CD14-positive monocyte (primary cell): ENCODE data around the gene SCN4A. TPM values are rescaled to one million over a fixed set of nuclear protein-coding genes. Genes with fewer than 3 reads are reported as not detected.
A peak's percentile ranks its signal among the peaks of the same experiment; 100 is the strongest.

ENCODE experiments used
- DNase-seq, 3 donors: peaks; one replicate each; pipeline ENCODE4 v3.0.0-alpha.2; 2011 to 2022
- H2AFZ ChIP-seq: 2 replicates; pipeline ENCODE4 v1.6.0; 2012; ENCODE audit warnings: mild to moderate bottlenecking, low read depth, low read length, inconsistent platforms; ENCODE audit not compliant: insufficient read depth, poor library complexity, severe bottlenecking
- H3K27ac ChIP-seq, 2 donors: 1 replicate in 1 of 2; 2 replicates in 1 of 2; pipeline ENCODE4 v1.5.1; 2012 to 2013; ENCODE audit warnings: low read length in 2 of 2, control low read depth in 1 of 2, inconsistent platforms in 1 of 2, low read depth in 1 of 2, mild to moderate bottlenecking in 1 of 2
- H3K27me3 ChIP-seq, 2 donors: one replicate each; pipeline versions ENCODE4 v1.6.0 to v1.6.1; 2011 to 2013; ENCODE audit warnings: low read length in 2 of 2; ENCODE audit not compliant: control insufficient read depth in 2 of 2, insufficient read depth in 2 of 2
- H3K36me3 ChIP-seq, 2 donors: replicated peaks in 1 of 2; 1 replicate in 1 of 2; 2 replicates in 1 of 2; pipeline versions ENCODE4 v1.5.1 to v1.6.1; 2012 to 2013; ENCODE audit warnings: low read length in 2 of 2, control low read depth in 1 of 2, inconsistent platforms in 1 of 2, mild to moderate bottlenecking in 1 of 2; ENCODE audit not compliant: insufficient read depth in 2 of 2, control insufficient read depth in 1 of 2
- H3K4me1 ChIP-seq, 2 donors: 1 replicate in 1 of 2; 2 replicates in 1 of 2; pipeline versions ENCODE4 v1.5.1 to v1.6.1; 2012 to 2013; ENCODE audit warnings: low read length in 2 of 2, control low read depth in 1 of 2, inconsistent platforms in 1 of 2, mild to moderate bottlenecking in 1 of 2, moderate library complexity in 1 of 2; ENCODE audit not compliant: insufficient read depth in 2 of 2, control insufficient read depth in 1 of 2
- H3K4me2 ChIP-seq: replicated peaks from 2 replicates; pipeline ENCODE3; 2012; ENCODE audit warnings: low read length, moderate library complexity, mild to moderate bottlenecking; ENCODE audit not compliant: poor library complexity, severe bottlenecking; ENCODE audit errors: extremely low read depth
- H3K4me3 ChIP-seq, 3 experiments: fragments of 200-600 bp in 1 of 3; sonication (generic) in 1 of 3; replicated peaks in 1 of 3; 1 replicate in 2 of 3; 2 replicates in 1 of 3; pipeline ENCODE4 v1.5.1; 2011 to 2013; ENCODE audit warnings: low read length in 3 of 3, mild to moderate bottlenecking in 3 of 3, control low read depth in 2 of 3, low read depth in 2 of 3, inconsistent platforms in 1 of 3, moderate library complexity in 1 of 3
- H3K79me2 ChIP-seq: 2 replicates; pipeline ENCODE4 v1.6.0; 2012; ENCODE audit warnings: mild to moderate bottlenecking, control low read depth, inconsistent platforms, low read length, moderate library complexity; ENCODE audit not compliant: insufficient read depth
- H3K9ac ChIP-seq: 2 replicates; pipeline ENCODE4 v1.6.0; 2017; ENCODE audit warnings: low read length, mild to moderate bottlenecking; ENCODE audit not compliant: insufficient read depth, poor library complexity, severe bottlenecking
- H3K9me3 ChIP-seq, 2 donors: replicated peaks in 1 of 2; 1 replicate in 1 of 2; 2 replicates in 1 of 2; pipeline versions ENCODE4 v1.5.1 to v1.6.1; 2012 to 2013; ENCODE audit warnings: low read length in 2 of 2, control low read depth in 1 of 2; ENCODE audit not compliant: control insufficient read depth in 1 of 2, insufficient read depth in 1 of 2
- H4K20me1 ChIP-seq: 2 replicates; pipeline ENCODE4 v1.6.0; 2012; ENCODE audit warnings: mild to moderate bottlenecking, low read length, control low read depth, moderate library complexity; ENCODE audit not compliant: insufficient read depth
- H3K27ac Mint-ChIP-seq, 7 donors: one replicate each; pipeline ENCODE4 v1.8.0; 2020; ENCODE audit warnings: mild to moderate bottlenecking in 7 of 7, mixed read lengths in 7 of 7, moderate library complexity in 6 of 7, inconsistent platforms in 2 of 7
- H3K27me3 Mint-ChIP-seq, 3 donors: one replicate each; pipeline ENCODE4 v1.8.0; 2021 to 2022; ENCODE audit warnings: low read depth in 3 of 3, mild to moderate bottlenecking in 3 of 3, mixed read lengths in 3 of 3, moderate library complexity in 3 of 3, inconsistent platforms in 1 of 3
- H3K36me3 Mint-ChIP-seq, 2 donors: one replicate each; pipeline ENCODE4 v1.8.0; 2020; ENCODE audit warnings: mixed read lengths in 2 of 2, inconsistent platforms in 1 of 2, mild to moderate bottlenecking in 1 of 2
- H3K4me1 Mint-ChIP-seq: one replicate; pipeline ENCODE4 v1.8.0; 2020; ENCODE audit warnings: mild to moderate bottlenecking, mixed read lengths
- H3K4me3 Mint-ChIP-seq, 2 donors: one replicate each; pipeline ENCODE4 v1.8.0; 2020; ENCODE audit warnings: mild to moderate bottlenecking in 2 of 2, mixed read lengths in 2 of 2, moderate library complexity in 1 of 2
- H3K9me3 Mint-ChIP-seq, 7 donors: one replicate each; pipeline ENCODE4 v1.8.0; 2020 to 2022; ENCODE audit warnings: mixed read lengths in 7 of 7, mild to moderate bottlenecking in 6 of 7, moderate library complexity in 6 of 7, inconsistent platforms in 2 of 7
- WGBS: methylation state at CpG from one replicate; pipeline ENCODE4 v1.1.5; 2013; ENCODE audit warnings: missing lambda C conversion rate; ENCODE audit not compliant: insufficient coverage; 5-methylcytosine and 5-hydroxymethylcytosine counted together
- intact Hi-C, 2 donors: fragments of 100-400 bp; cut with micrococcal nuclease; formaldehyde crosslinking; loops; one replicate each; pipeline versions ENCODE4 v1.15.0 to v1.15.1; 2023
- polyA plus RNA-seq, 3 donors: library from polyadenylated mRNA; depleted of rRNA in 1 of 3; unstranded in 2 of 3; stranded (reverse) in 1 of 3; fragments of 300-500 nt in 2 of 3; fragments of >200 nt in 1 of 3; fragmentation: Illumina TruSeq in 2 of 3; gene quantifications; 1 replicate in 2 of 3; 2 replicates in 1 of 3; pipeline ENCODE4 v1.2.3, GENCODE V29; 2012 to 2021
- TF ChIP-seq, protein P1 (sequence below): fragments of 200-600 bp; IDR thresholded peaks from one replicate; pipeline ENCODE4 v1.8.0; 2022; ENCODE audit warnings: antibody characterized with exemption, mild to moderate bottlenecking

Gene SCN4A
- polyA plus RNA-seq, 3 donors, result not detected

DNA sequence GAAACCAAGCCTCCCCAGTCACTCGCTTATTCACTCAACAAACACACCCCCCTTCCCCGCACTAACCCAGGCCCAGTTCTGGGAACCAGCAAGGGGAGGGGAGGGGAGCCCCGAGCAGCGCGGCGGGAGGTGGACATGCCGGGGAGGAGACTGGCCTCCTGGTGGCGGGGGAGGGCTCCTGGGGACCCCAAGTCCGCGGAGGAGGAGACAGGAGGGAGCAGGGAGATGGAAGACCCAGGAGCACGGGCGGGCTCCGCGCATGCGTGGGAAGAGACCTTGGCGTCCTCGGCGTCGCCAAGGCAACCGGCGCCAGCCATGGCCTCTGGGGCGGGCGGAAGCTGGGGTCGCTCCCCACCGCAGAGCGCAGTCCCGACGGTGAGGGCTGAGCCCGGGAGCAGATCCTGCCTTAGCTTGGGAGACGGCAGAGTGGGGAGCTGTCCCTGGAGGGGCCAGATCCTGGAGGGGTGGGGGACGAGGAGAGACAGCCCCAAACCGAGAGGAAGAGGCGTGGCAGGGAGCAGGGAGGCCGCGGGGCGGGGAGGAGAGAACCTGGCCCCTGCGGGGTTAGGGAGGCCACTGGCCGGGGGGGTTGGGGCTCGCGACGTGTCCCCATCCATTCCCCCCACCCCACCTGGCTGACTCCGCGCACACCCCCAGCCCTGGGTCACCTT lies 25.5 kb upstream of the SCN4A start, which contains the start of gene PRR29:
Gene PRR29, plus strand, starts transcription at position 302 of the 671 bp plus-strand sequence. Its CDS starts 14 bp downstream, at position 316.
- H3K9me3 Mint-ChIP-seq, result peaks cover 0 to 13% (median 1%) of the 10 kb centered on the region in 7 donors
- peak within 1 kb of the TSS in 2 of 7 donors; percentile 55 to 73 for H3K27ac Mint-ChIP-seq
- Histone ChIP-seq H3K36me3 (peaks cover 12% of the 10 kb centered on the region in 2 donors), H3K4me1 (peaks cover 47 to 48% of the 10 kb centered on the region in 2 donors), H3K79me2 (no peaks in the 10 kb centered on the region), H3K4me2 (peak within 1 kb of the TSS; percentile 98), H4K20me1 (no peaks in the 10 kb centered on the region), H3K4me3 (peak within 1 kb of the TSS; percentile 57 to 84 (median 61)), H3K9ac (peak within 1 kb of the TSS; percentile 12), H3K9me3 (no peaks in the 10 kb centered on the region), H2AFZ (peak within 1 kb of the TSS; percentile 87), H3K27me3 (peaks cover 8 to 36% of the 10 kb centered on the region in 2 donors), H3K27ac (no peak within 1 kb of the TSS)
- peaks cover 32 to 50% (median 45%) of the 10 kb centered on the region in 3 donors for H3K27me3 Mint-ChIP-seq
- peak; percentile 51 to 71 (median 69) for DNase-seq
- WGBS, result 1% methylated on average over 29 of the region's 43 CpGs
- peak within 1 kb of the TSS; percentile 88 to 95 for H3K4me3 Mint-ChIP-seq
- H3K4me1 Mint-ChIP-seq, result peaks cover 43% of the 10 kb centered on the region
- TF ChIP-seq, protein P1, sequence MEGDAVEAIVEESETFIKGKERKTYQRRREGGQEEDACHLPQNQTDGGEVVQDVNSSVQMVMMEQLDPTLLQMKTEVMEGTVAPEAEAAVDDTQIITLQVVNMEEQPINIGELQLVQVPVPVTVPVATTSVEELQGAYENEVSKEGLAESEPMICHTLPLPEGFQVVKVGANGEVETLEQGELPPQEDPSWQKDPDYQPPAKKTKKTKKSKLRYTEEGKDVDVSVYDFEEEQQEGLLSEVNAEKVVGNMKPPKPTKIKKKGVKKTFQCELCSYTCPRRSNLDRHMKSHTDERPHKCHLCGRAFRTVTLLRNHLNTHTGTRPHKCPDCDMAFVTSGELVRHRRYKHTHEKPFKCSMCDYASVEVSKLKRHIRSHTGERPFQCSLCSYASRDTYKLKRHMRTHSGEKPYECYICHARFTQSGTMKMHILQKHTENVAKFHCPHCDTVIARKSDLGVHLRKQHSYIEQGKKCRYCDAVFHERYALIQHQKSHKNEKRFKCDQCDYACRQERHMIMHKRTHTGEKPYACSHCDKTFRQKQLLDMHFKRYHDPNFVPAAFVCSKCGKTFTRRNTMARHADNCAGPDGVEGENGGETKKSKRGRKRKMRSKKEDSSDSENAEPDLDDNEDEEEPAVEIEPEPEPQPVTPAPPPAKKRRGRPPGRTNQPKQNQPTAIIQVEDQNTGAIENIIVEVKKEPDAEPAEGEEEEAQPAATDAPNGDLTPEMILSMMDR, result no peak
- intact Hi-C loops, result no loop called here
- H3K36me3 Mint-ChIP-seq, result peaks cover 7 to 11% of the 10 kb centered on the region in 2 donors

DNA sequence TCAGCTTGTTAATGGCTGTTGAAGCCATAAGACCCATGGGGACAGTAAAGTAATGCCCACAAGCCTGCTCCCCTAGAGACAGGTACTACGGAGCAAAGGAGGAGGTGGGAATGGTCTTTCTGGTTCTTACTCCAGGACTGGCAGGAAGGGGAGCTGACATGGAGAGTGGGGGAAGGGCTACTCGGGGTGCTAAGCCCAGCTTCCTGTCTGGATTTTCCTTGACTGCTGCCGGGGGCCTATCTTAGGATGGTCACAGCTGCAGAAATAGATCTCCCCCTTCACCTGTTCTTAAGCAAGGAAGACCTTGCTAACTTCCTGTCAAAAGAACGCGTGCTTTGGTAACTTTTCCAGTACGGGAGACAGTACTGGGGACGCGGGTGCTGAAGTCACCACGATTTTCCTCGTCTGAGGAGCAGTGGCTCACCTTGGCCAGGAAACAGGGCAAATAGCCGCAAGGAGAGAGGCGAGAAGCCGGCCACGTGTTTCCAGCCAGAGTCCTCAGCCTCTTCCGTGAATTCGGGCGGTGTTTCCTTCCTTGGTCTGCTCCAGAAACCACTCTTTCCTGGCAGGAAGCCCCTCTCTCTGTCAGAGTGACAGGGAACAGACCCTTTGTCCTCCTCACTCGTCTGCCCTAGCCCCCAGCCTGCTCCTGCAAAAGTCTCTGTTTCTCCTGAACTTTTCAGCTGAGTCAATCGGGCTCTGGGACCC lies 24.8 kb upstream of the SCN4A start:
- no peaks in the 10 kb centered on the region for H3K9me3 ChIP-seq
- peak overlapping the region; percentile 98 for H3K4me2 ChIP-seq
- H3K27ac ChIP-seq, result no peak overlapping the region
- peaks cover 47 to 48% of the 10 kb centered on the region in 2 donors for H3K4me1 ChIP-seq
- H4K20me1 ChIP-seq, result no peaks in the 10 kb centered on the region
- peak overlapping the region; percentile 57 to 84 (median 61) for H3K4me3 ChIP-seq
- WGBS, result 15% methylated on average over 17 of the region's 19 CpGs
- H2AFZ ChIP-seq, result peak overlapping the region; percentile 87
- H3K79me2 ChIP-seq, result no peaks in the 10 kb centered on the region
- intact Hi-C loops, result no loop called here
- peaks cover 8 to 36% of the 10 kb centered on the region in 2 donors for H3K27me3 ChIP-seq
- TF ChIP-seq, protein P1, result no peak
- Mint-ChIP-seq H3K36me3 (peaks cover under 1 to 4% of the 10 kb centered on the region in 2 donors), H3K4me1 (peaks cover 46% of the 10 kb centered on the region), H3K27me3 (peaks cover 33 to 50% (median 45%) of the 10 kb centered on the region in 3 donors), H3K4me3 (peak overlapping the region; percentile 88 to 95), H3K9me3 (peaks cover 0 to 13% (median 3%) of the 10 kb centered on the region in 7 donors), H3K27ac (peak overlapping the region in 1 of 7 donors; percentile 46)
- H3K36me3 ChIP-seq, result peaks cover 5 to 6% of the 10 kb centered on the region in 2 donors
- no peak overlapping the region for H3K9ac ChIP-seq
- no peak for DNase-seq
